ENCODE measurements around the gene STK17A. TPM values are rescaled to one million over a fixed set of nuclear protein-coding genes. Genes with fewer than 3 reads are reported as not detected.
"Not testable (repeated sequence)": the region's sequence is repeated elsewhere in the genome, so short reads cannot be mapped to it uniquely, and the experiment has no call there.

Gene STK17A
- polyA plus RNA-seq, 1 donor = 18.5 TPM

GRCh38 chr7:43669286-43670081 is 86.6 kb downstream of the STK17A start:
- Histone ChIP-seq H3K27me3 (ENCODE audit: control insufficient read depth, insufficient read depth, low read length) (no peaks in the 10 kb centered on the region), H3K4me3 (ENCODE audit: low read length) (no peak overlapping the region), H3K9me3 (ENCODE audit: control insufficient read depth, low read depth, low read length) (no peaks in the 10 kb centered on the region), H3K27ac (ENCODE audit: low read length) (no peak overlapping the region), H3K4me1 (ENCODE audit: control insufficient read depth, insufficient read depth, low read length) (no peaks in the 10 kb centered on the region), H3K36me3 (ENCODE audit: control insufficient read depth, insufficient read depth, low read length) (no peaks in the 10 kb centered on the region)
- no CpG with 5 or more reads among the region's 15 CpGs for whole genome bisulfite sequencing (ENCODE audit: insufficient coverage, low lambda C conversion rate)
- DNase-seq = no peak

GRCh38 chr7:43671521-43671920 is 88.6 kb downstream of the STK17A start:
- 100% methylated on average over 2 of the region's 4 CpGs for WGBS (ENCODE audit: insufficient coverage, low lambda C conversion rate)
- no peak overlapping the region for H3K4me3 ChIP-seq (ENCODE audit: low read length)
- H3K36me3 ChIP-seq (ENCODE audit: control insufficient read depth, insufficient read depth, low read length) = no peaks in the 10 kb centered on the region
- no peak overlapping the region for H3K27ac ChIP-seq (ENCODE audit: low read length)
- no peaks in the 10 kb centered on the region for H3K4me1 ChIP-seq (ENCODE audit: control insufficient read depth, insufficient read depth, low read length)
- no peak for DNase-seq
- no peaks in the 10 kb centered on the region for H3K9me3 ChIP-seq (ENCODE audit: control insufficient read depth, low read depth, low read length)
- no peaks in the 10 kb centered on the region for H3K27me3 ChIP-seq (ENCODE audit: control insufficient read depth, insufficient read depth, low read length)

GRCh38 chr7:43673243-43673976 is 90.5 kb downstream of the STK17A start:
- H3K36me3 ChIP-seq (ENCODE audit: control insufficient read depth, insufficient read depth, low read length); DNase-seq; H3K27me3 ChIP-seq (ENCODE audit: control insufficient read depth, insufficient read depth, low read length); H3K9me3 ChIP-seq (ENCODE audit: control insufficient read depth, low read depth, low read length); H3K4me1 ChIP-seq (ENCODE audit: control insufficient read depth, insufficient read depth, low read length); H3K4me3 ChIP-seq (ENCODE audit: low read length); H3K27ac ChIP-seq (ENCODE audit: low read length): not testable (repeated sequence)
- WGBS (ENCODE audit: insufficient coverage, low lambda C conversion rate) = 100% methylated on average over 1 of the region's 5 CpGs

- no peak for DNase-seq
- Histone ChIP-seq H3K9me3 (ENCODE audit: control insufficient read depth, low read depth, low read length) (no peaks in the 10 kb centered on the region), H3K4me3 (ENCODE audit: low read length) (no peak overlapping the region), H3K27me3 (ENCODE audit: control insufficient read depth, insufficient read depth, low read length) (no peaks in the 10 kb centered on the region), H3K4me1 (ENCODE audit: control insufficient read depth, insufficient read depth, low read length) (no peaks in the 10 kb centered on the region), H3K36me3 (ENCODE audit: control insufficient read depth, insufficient read depth, low read length) (no peaks in the 10 kb centered on the region), H3K27ac (ENCODE audit: low read length) (no peak overlapping the region)
- WGBS (ENCODE audit: insufficient coverage, low lambda C conversion rate) = 80% methylated on average over 1 of the region's 4 CpGs
Observed at GRCh38 chr7:43674559-43675436, 91.9 kb downstream of the STK17A start.

Other genes starting within 250 kb of the STK17A start
- gene COA1, start 146.4 kb downstream of the STK17A start, polyA plus RNA-seq = 47.5 TPM
- 16.9 TPM for gene BLVRA, start 175.6 kb downstream of the STK17A start, polyA plus RNA-seq

Measured in large intestine (tissue), 3 donors.